ENCODE results near the gene NIPAL3.

Gene NIPAL3

GRCh38 chr1:24463776-24464735 is 48.5 kb downstream of the NIPAL3 start:
- no peak for TF ChIP-seq ZNF8 (CRISPR knock-in tag; IDR thresholded peaks at IDR 0.05)
- TF ChIP-seq ESRRG (CRISPR knock-in tag; IDR thresholded peaks at IDR 0.05), result no peak
- no peak for TF ChIP-seq TCF4 (CRISPR knock-in tag; IDR thresholded peaks at IDR 0.05; ENCODE audit: borderline replicate concordance)
- no peak for TF ChIP-seq ZNF70 (CRISPR knock-in tag; IDR thresholded peaks at IDR 0.05)
- TF ChIP-seq CSDC2 (CRISPR knock-in tag; IDR thresholded peaks at IDR 0.05), result no peak
- no peak for TF ChIP-seq TOX (CRISPR knock-in tag; IDR thresholded peaks at IDR 0.05; ENCODE audit: borderline replicate concordance)
- no peak for TF ChIP-seq OSR1 (CRISPR knock-in tag; IDR thresholded peaks at IDR 0.05)
- no peak for TF ChIP-seq POU6F1 (CRISPR knock-in tag; IDR thresholded peaks at IDR 0.05; ENCODE audit: borderline replicate concordance, low read depth)
- TF ChIP-seq RARB (CRISPR knock-in tag; IDR thresholded peaks at IDR 0.05), result no peak
- TF ChIP-seq BACH2 (CRISPR knock-in tag; IDR thresholded peaks at IDR 0.05; ENCODE audit: borderline replicate concordance), result no peak
- no peak for TF ChIP-seq ZFP30 (CRISPR knock-in tag; IDR thresholded peaks at IDR 0.05)
- TF ChIP-seq ARNTL (CRISPR knock-in tag; IDR thresholded peaks at IDR 0.05; ENCODE audit: borderline replicate concordance, low read depth), result no peak
- no peak for TF ChIP-seq GLIS3 (CRISPR knock-in tag; IDR thresholded peaks at IDR 0.05)
- no peak for TF ChIP-seq ZC3H10 (CRISPR knock-in tag; IDR thresholded peaks at IDR 0.05)
- TF ChIP-seq TSHZ2 (CRISPR knock-in tag; IDR thresholded peaks at IDR 0.05), result no peak
- ATAC-seq, result peak; percentile 63

GRCh38 chr1:24465099-24465498 is 49.5 kb downstream of the NIPAL3 start:
- ATAC-seq, result no peak
- TF ChIP-seq TCF4 (CRISPR knock-in tag; IDR thresholded peaks at IDR 0.05; ENCODE audit: borderline replicate concordance) (no peak), TSHZ2 (CRISPR knock-in tag; IDR thresholded peaks at IDR 0.05) (no peak)

- TF ChIP-seq TOX (CRISPR knock-in tag; IDR thresholded peaks at IDR 0.05; ENCODE audit: borderline replicate concordance) (no peak), RARB (CRISPR knock-in tag; IDR thresholded peaks at IDR 0.05) (no peak), OSR1 (CRISPR knock-in tag; IDR thresholded peaks at IDR 0.05) (no peak), BACH2 (CRISPR knock-in tag; IDR thresholded peaks at IDR 0.05; ENCODE audit: borderline replicate concordance) (no peak), CSDC2 (CRISPR knock-in tag; IDR thresholded peaks at IDR 0.05) (no peak), GLIS3 (CRISPR knock-in tag; IDR thresholded peaks at IDR 0.05) (no peak), ZFP3 (CRISPR knock-in tag; IDR thresholded peaks at IDR 0.05) (no peak), ZNF8 (CRISPR knock-in tag; IDR thresholded peaks at IDR 0.05) (no peak), POU6F1 (CRISPR knock-in tag; IDR thresholded peaks at IDR 0.05; ENCODE audit: borderline replicate concordance, low read depth) (no peak), CREB5 (CRISPR knock-in tag; IDR thresholded peaks at IDR 0.05; ENCODE audit: low read depth) (no peak), ISL1 (CRISPR knock-in tag; IDR thresholded peaks at IDR 0.05) (no peak), TSHZ2 (CRISPR knock-in tag; IDR thresholded peaks at IDR 0.05) (no peak)
- ATAC-seq, result no peak
Measured at GRCh38 chr1:24465638-24466037, 50.0 kb downstream of the NIPAL3 start.
